ENCODE results near the gene NPFFR1. TPM values are rescaled to one million over a fixed set of nuclear protein-coding genes. Genes with fewer than 3 reads are reported as not detected.

The NPFFR1 gene
- total RNA-seq, 1 experiment from 2014 or later, result not detected

GRCh38 chr10:70271996-70272924 is 11.5 kb downstream of the NPFFR1 start:
- no peak overlapping the region; a peak in 1 of 7 replicates for H3K27ac Mint-ChIP-seq

More at GRCh38 chr10:70271996-70272924, 11.5 kb downstream of the NPFFR1 start:
- Mint-ChIP-seq H3K4me1 (peaks cover 12 to 18% of the 10 kb centered on the region in 2 experiments), H3K4me3 (no peak overlapping the region; a peak in 1 of 5 replicates), H3K36me3 (ENCODE audit: insufficient read depth in 1 of 3, low read depth in 3 of 3) (no peaks in the 10 kb centered on the region), H3K9me3 (peaks cover 5 to 6% of the 10 kb centered on the region in 2 experiments; a peak in 2 of 5 replicates), H3K27me3 (ENCODE audit: low read depth) (peaks cover 9% of the 10 kb centered on the region)
- Histone ChIP-seq H2BK12ac (ENCODE audit: insufficient read length, low read depth, low read length) (no peak overlapping the region), H3K79me1 (ENCODE audit: insufficient read depth, low read depth, low read length, poor library complexity, severe bottlenecking) (no peaks in the 10 kb centered on the region), H3K14ac (ENCODE audit: insufficient read depth, low read length) (no peak overlapping the region), H3K23ac (ENCODE audit: insufficient read length, low read depth, low read length) (no peak overlapping the region), H3K23me2 (ENCODE audit: insufficient read length, low read depth, low read length, poor library complexity, severe bottlenecking) (no peaks in the 10 kb centered on the region), H4K5ac (ENCODE audit: insufficient read length, low read depth, low read length) (no peak overlapping the region), H3K56ac (ENCODE audit: insufficient read length, low read depth, low read length) (no peak overlapping the region), H4K20me1 (ENCODE audit: control insufficient read depth, insufficient read depth, insufficient read length) (no peaks in the 10 kb centered on the region), H3K27me3 (ENCODE audit: insufficient read depth, low read length) (no peaks in the 10 kb centered on the region), H2AFZ (ENCODE audit: low read length) (no peak overlapping the region), H2BK15ac (ENCODE audit: low read depth, low read length) (no peak overlapping the region), H3K79me2 (ENCODE audit: insufficient read depth, low read length) (no peaks in the 10 kb centered on the region), H2BK5ac (ENCODE audit: insufficient read length, low read length) (no peak overlapping the region), H2BK120ac (ENCODE audit: low read depth, low read length, poor library complexity, severe bottlenecking) (no peak overlapping the region), H3T11ph (ENCODE audit: low read length) (no peak overlapping the region), H2AK5ac (ENCODE audit: insufficient read length, low read length) (no peak overlapping the region), H3K9ac (ENCODE audit: extremely low read depth, insufficient read length, low read length) (no peak overlapping the region), H3K4ac (ENCODE audit: low read depth, low read length) (no peak overlapping the region), H3K9me3 (ENCODE audit: control insufficient read depth, low read depth, low read length) (no peaks in the 10 kb centered on the region), H3K4me2 (ENCODE audit: insufficient read depth, insufficient read length, low read length) (no peak overlapping the region), H4K91ac (ENCODE audit: insufficient read length, low read depth, low read length) (no peak overlapping the region), H2BK20ac (ENCODE audit: low read depth, low read length, poor library complexity, severe bottlenecking) (no peak overlapping the region), H3K27ac (ENCODE audit: insufficient read length, low read depth, low read length) (no peak overlapping the region), H4K8ac (replicated peaks; ENCODE audit: insufficient read length, low read depth, low read length) (no peak overlapping the region), H3K4me1 (ENCODE audit: insufficient read depth, low read length) (peaks cover 8% of the 10 kb centered on the region), H3K18ac (ENCODE audit: insufficient read length, low read depth, low read length) (no peak overlapping the region)
- WGBS (ENCODE audit: extremely low coverage, insufficient read length, low lambda C conversion rate), result no CpG with 5 or more reads among the region's 17 CpGs
- no peak for TF ChIP-seq CTCF (conservative IDR thresholded peaks at IDR 0.05)
- DNase-seq, result no peak
